ENCODE measurements around the gene NCAM2. TPM values are rescaled to one million over a fixed set of nuclear protein-coding genes. Genes with fewer than 3 reads are reported as not detected.

NCAM2 gene
- total RNA-seq, 1 experiment from 2014 or later: not detected

GRCh38 chr21:20970691-20971090 lies 27.5 kb upstream of the NCAM2 start:
- Mint-ChIP-seq H3K27me3 (ENCODE audit: insufficient read depth, unreplicated experiment) (no peaks in the 10 kb centered on the region), H3K36me3 (ENCODE audit: insufficient read depth, unreplicated experiment) (peaks cover 6% of the 10 kb centered on the region), H3K27ac (ENCODE audit: low read depth, unreplicated experiment) (no peak overlapping the region), H3K4me1 (ENCODE audit: insufficient read depth, unreplicated experiment) (peaks cover 12% of the 10 kb centered on the region), H3K4me3 (ENCODE audit: unreplicated experiment) (no peak overlapping the region), H3K9me3 (ENCODE audit: unreplicated experiment) (no peaks in the 10 kb centered on the region)
- intact Hi-C loops (cut with micrococcal nuclease): no loop called here
- no peak for DNase-seq (ENCODE audit: unreplicated experiment)
- no peak for TF ChIP-seq CTCF (IDR thresholded peaks at IDR 0.05; ENCODE audit: unreplicated experiment)
- ChIA-PET POLR2A (no interaction called here), CTCF (interaction anchor here (0.6 to 1.7 kb wide), 8 partner anchors 17 to 1690 kb away, joined by 3 to 6 read pairs (median 4); no protein-coding TSS in a partner anchor)
- no TSS peak for BruUV-seq (replicated peaks)

GRCh38 chr21:20971296-20971921 lies 26.8 kb upstream of the NCAM2 start:
- peaks cover 6% of the 10 kb centered on the region for H3K36me3 Mint-ChIP-seq (ENCODE audit: insufficient read depth, unreplicated experiment)
- no peaks in the 10 kb centered on the region for H3K9me3 Mint-ChIP-seq (ENCODE audit: unreplicated experiment)
- H3K4me1 Mint-ChIP-seq (ENCODE audit: insufficient read depth, unreplicated experiment): peaks cover 12% of the 10 kb centered on the region
- intact Hi-C loops (cut with micrococcal nuclease): no loop called here
- H3K27me3 Mint-ChIP-seq (ENCODE audit: insufficient read depth, unreplicated experiment): no peaks in the 10 kb centered on the region
- ChIA-PET CTCF (interaction anchor here (0.6 to 1.7 kb wide), 8 partner anchors 18 to 1691 kb away, joined by 3 to 6 read pairs (median 4); no protein-coding TSS in a partner anchor), POLR2A (no interaction called here)
- peak; percentile 33 for TF ChIP-seq CTCF (IDR thresholded peaks at IDR 0.05; ENCODE audit: unreplicated experiment)
- peak; percentile 71 for DNase-seq (ENCODE audit: unreplicated experiment)
- no peak overlapping the region for H3K27ac Mint-ChIP-seq (ENCODE audit: low read depth, unreplicated experiment)
- BruUV-seq (replicated peaks): no TSS peak
- H3K4me3 Mint-ChIP-seq (ENCODE audit: unreplicated experiment): no peak overlapping the region

- no peak for TF ChIP-seq CTCF (IDR thresholded peaks at IDR 0.05; ENCODE audit: unreplicated experiment)
- DNase-seq (ENCODE audit: unreplicated experiment): no peak
- no TSS peak for BruUV-seq (replicated peaks)
- CTCF ChIA-PET: interaction anchor here (0.6 kb wide), 2 partner anchors 126 to 836 kb away, joined by 3 to 5 read pairs; no protein-coding TSS in a partner anchor
- Mint-ChIP-seq H3K27me3 (ENCODE audit: insufficient read depth, unreplicated experiment) (no peaks in the 10 kb centered on the region), H3K9me3 (ENCODE audit: unreplicated experiment) (no peaks in the 10 kb centered on the region), H3K4me3 (ENCODE audit: unreplicated experiment) (no peak overlapping the region), H3K27ac (ENCODE audit: low read depth, unreplicated experiment) (no peak overlapping the region), H3K36me3 (ENCODE audit: insufficient read depth, unreplicated experiment) (no peaks in the 10 kb centered on the region), H3K4me1 (ENCODE audit: insufficient read depth, unreplicated experiment) (no peaks in the 10 kb centered on the region)
- intact Hi-C loops (cut with micrococcal nuclease): loop anchor here (5.0 kb wide), 1 partner anchor 1798 kb away; no protein-coding TSS in a partner anchor
- POLR2A ChIA-PET: no interaction called here
These were observed 3.4 kb upstream of the NCAM2 start for GRCh38 chr21:20994790-20995189.

- H3K4me3 Mint-ChIP-seq (ENCODE audit: unreplicated experiment): no peak overlapping the region
- H3K9me3 Mint-ChIP-seq (ENCODE audit: unreplicated experiment): no peaks in the 10 kb centered on the region
- intact Hi-C loops (cut with micrococcal nuclease): loop anchor here (5.0 kb wide), 1 partner anchor 1796 kb away; no protein-coding TSS in a partner anchor
- CTCF ChIA-PET: interaction anchor here (0.5 to 1.0 kb wide), 4 partner anchors 38 to 1823 kb away, joined by 3 to 4 read pairs (median 3); no protein-coding TSS in a partner anchor
- BruUV-seq (replicated peaks): no TSS peak
- peaks cover under 1% of the 10 kb centered on the region for H3K4me1 Mint-ChIP-seq (ENCODE audit: insufficient read depth, unreplicated experiment)
- POLR2A ChIA-PET: no interaction called here
- TF ChIP-seq CTCF (IDR thresholded peaks at IDR 0.05; ENCODE audit: unreplicated experiment): no peak
- H3K36me3 Mint-ChIP-seq (ENCODE audit: insufficient read depth, unreplicated experiment): no peaks in the 10 kb centered on the region
- no peak overlapping the region for H3K27ac Mint-ChIP-seq (ENCODE audit: low read depth, unreplicated experiment)
- DNase-seq (ENCODE audit: unreplicated experiment): peak; percentile 17
- H3K27me3 Mint-ChIP-seq (ENCODE audit: insufficient read depth, unreplicated experiment): no peaks in the 10 kb centered on the region
These were observed 1.5 kb upstream of the NCAM2 start for GRCh38 chr21:20996421-20997310.
